GM10266 (cell line): Measurements from ENCODE around the gene SCD.

Experiments used
- DNase-seq: peaks from one replicate; pipeline ENCODE4 v3.0.0; 2012; ENCODE audit errors: extremely low spot score
- CTCF ChIP-seq: IDR thresholded peaks from 2 replicates; pipeline ENCODE4 v1.5.1; 2012; ENCODE audit warnings: mild to moderate bottlenecking, low read depth; ENCODE audit not compliant: control insufficient read depth, insufficient read depth; ENCODE audit errors: missing control alignments

Gene SCD

DNA sequence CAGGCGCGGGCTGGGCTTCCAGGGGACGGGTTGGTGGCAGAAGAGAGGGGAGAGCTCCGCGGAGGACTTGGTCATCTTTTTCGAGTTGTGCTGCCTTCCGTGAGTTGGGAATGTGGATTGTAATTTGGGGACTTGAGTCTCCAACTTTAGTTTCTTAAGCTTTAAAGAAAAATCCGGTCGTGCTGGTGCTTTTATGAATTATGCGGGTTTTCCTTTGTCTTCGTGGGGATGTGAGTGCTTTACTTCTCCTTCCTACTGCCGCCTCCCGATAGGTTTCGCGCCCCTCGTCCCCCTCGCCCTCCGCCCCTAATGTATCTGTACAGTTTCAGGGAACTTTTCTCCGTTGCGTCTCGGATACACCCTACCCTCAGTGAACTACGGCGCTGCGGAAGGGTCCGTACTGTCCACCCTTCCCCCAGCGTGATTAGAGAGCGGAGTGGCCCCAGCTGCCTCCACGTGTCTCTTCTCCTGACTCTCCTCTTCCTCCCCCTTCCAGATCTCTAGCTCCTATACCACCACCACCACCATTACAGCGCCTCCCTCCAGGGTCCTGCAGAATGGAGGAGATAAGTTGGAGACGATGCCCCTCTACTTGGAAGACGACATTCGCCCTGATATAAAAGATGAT, 649 bp downstream of the SCD start:
- no peak for DNase-seq
- TF ChIP-seq CTCF = no peak

GRCh38 chr10:100348389-100348927, 1.4 kb downstream of the SCD start:
- TF ChIP-seq CTCF = no peak
- no peak for DNase-seq

DNA sequence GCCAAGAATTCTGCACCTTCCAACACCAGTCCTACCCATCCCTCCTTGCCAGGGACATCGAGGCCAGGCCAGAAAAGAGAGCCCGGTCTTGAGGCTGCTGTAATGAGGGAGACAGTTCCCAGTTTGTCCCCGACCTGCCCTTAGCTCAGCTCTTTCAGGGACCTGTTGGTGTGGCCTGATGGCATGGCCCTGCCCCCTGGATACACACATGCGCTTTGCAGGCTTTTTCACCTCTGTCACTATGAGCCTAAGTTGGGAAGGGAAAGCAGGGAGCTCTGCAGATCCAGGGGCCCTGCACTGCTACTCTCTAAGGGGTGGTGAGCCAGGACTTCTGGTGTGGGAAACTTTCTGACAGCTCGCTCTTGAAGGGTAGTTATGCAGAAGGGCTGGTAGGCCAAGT, 2.1 kb downstream of the SCD start:
- no peak for TF ChIP-seq CTCF
- no peak for DNase-seq

DNA sequence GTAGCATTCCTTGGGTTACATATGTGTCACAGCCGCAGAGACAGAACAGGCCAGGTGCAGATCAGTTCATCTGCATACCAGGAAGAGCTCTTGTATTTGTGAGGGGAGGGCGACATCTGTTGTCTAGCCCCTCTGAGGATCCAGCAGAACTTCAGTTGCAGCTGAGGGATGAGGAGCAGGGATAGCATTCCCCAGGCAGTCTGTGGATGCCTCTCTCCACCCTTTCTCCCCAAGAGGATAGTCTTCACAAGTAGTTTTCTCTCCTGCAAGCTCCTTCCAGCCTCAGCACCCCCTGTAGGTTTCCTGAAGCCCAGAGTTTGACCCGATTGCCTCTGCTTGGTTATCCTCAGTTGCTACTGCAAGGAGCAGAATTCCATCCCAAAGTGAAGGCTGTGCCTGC, 2.6 kb downstream of the SCD start:
- TF ChIP-seq CTCF = no peak
- DNase-seq = no peak

DNA sequence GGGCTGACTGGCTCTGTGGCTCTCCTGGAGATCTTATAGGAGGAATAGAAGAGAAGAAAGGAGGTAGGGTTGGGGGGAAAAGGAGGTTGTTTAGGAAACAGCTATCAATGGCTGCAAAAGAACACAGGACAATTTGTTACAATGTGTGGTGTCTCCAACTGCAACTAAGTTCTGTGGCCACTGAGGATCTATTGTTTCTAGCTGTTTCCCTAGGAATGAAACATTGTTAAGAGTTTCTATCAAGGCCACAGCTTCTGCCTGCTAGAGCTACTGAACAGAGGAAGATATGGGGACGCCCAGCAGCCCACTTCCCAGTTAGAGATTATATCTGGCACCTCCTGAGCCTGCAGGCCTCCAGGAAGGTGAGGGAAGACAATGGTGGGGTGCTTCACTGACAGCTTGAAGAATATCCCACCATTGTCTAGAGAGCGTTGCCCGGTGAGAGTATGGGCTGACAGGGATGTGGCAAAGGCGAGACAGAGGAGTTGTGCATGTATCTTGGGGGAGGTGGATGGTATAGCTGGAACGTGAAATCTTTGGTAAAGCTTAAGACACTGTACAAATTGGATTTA, 4.0 kb downstream of the SCD start:
- DNase-seq = no peak
- TF ChIP-seq CTCF = no peak

DNA sequence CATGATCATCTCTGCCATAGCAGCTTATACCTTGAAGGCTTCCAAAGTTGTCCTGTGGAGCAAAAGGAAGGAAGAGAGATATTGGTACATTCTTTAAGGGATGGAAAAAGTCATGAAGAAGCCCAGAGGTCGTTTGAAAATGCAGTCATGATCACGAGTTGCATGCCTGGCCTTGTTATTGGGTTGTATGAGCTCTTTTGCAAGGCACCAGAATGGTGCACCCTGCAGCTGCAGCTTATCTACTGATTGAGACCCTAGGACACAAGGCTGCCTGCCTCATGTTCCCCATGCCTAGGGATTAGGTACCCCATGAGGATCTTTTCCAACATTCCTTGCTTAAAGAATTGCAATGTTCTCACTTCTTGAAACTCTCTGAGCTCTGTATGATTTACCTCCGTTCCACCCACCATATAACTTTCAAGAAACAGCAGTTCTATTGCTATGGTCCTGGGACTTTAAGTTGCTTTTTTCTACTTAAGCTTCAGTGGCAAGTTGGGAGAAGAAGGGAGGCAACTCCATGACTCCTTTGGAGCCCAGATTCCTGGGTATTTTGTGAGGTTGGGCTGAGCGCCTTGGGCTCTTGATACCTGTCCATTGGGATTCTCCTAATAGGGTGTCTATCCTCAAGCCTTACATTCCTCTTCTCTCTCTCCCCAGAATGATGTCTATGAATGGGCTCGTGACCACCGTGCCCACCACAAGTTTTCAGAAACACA, 6.9 kb downstream of the SCD start:
- no peak for DNase-seq
- no peak for TF ChIP-seq CTCF

DNA sequence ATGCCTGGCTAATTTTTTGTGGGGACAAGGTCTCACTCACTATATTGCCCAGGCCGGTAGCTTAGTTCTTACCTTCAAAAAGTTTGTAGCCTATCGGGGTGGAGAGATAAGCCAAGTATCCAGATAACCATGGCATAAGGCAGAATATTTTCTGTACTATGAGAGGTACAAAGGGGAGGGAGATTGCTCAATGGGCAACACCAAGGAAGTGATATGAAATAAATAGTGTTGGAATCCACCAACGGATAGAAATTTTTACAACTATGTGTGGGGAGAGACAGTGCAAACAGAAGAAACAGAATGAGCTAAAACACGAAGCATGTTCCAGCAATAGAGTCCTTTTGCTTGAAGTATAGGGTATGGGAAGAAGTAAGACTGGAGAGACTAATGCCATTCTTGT, 8.1 kb downstream of the SCD start:
- no peak for DNase-seq
- no peak for TF ChIP-seq CTCF
